PC-3 (cell line): ENCODE measurements around the gene SUV39H1. TPM values are rescaled to one million over a fixed set of nuclear protein-coding genes. Genes with fewer than 3 reads are reported as not detected.

Experiments used
- total RNA-seq: library from RNA; depleted of rRNA; stranded (reverse); fragments of >200 nt; gene quantifications from 2 replicates; pipeline ENCODE4 v1.2.3, GENCODE V29; 2014; rRNA removed

The SUV39H1 gene
- total RNA-seq, 1 experiment from 2014 or later = 22.3 TPM

Other genes with a start within 250 kb of the SUV39H1 start
- gene SLC38A5, start 226.5 kb upstream of the SUV39H1 start, total RNA-seq = 1.6 and 2.4 TPM in 2 replicates
- 175 and 189 TPM in 2 replicates for gene FTSJ1, start 220.5 kb upstream of the SUV39H1 start, total RNA-seq
- 38.9 and 48.3 TPM in 2 replicates for gene PORCN, start 187.7 kb upstream of the SUV39H1 start, total RNA-seq
- gene EBP, start 174.9 kb upstream of the SUV39H1 start, total RNA-seq = 307 and 324 TPM in 2 replicates
- 11.3 and 24.2 TPM in 2 replicates for gene TBC1D25, start 157.0 kb upstream of the SUV39H1 start, total RNA-seq
- 375 and 389 TPM in 2 replicates for gene RBM3, start 122.2 kb upstream of the SUV39H1 start, total RNA-seq
- gene WDR13, start 99.2 kb upstream of the SUV39H1 start, total RNA-seq = 93.3 and 106 TPM in 2 replicates
- gene WAS, start 12.9 kb upstream of the SUV39H1 start, total RNA-seq = 0.66 TPM in 1 of 2 replicates, not detected in the other
- gene GLOD5, start 65.0 kb downstream of the SUV39H1 start, total RNA-seq = not detected in 2 replicates
- gene GATA1, start 89.9 kb downstream of the SUV39H1 start, total RNA-seq = not detected in 2 replicates
- 58.0 and 61.7 TPM in 2 replicates for gene HDAC6, start 105.3 kb downstream of the SUV39H1 start, total RNA-seq
- not detected in 2 replicates for gene ERAS, start 129.8 kb downstream of the SUV39H1 start, total RNA-seq
- 135 and 177 TPM in 2 replicates for gene PCSK1N, start 138.9 kb downstream of the SUV39H1 start, total RNA-seq
- 101 and 119 TPM in 2 replicates for gene TIMM17B, start 201.0 kb downstream of the SUV39H1 start, total RNA-seq
- gene PQBP1, start 201.2 kb downstream of the SUV39H1 start, total RNA-seq = 189 and 241 TPM in 2 replicates
- 46.6 and 46.8 TPM in 2 replicates for gene SLC35A2, start 214.9 kb downstream of the SUV39H1 start, total RNA-seq
- gene PIM2, start 222.3 kb downstream of the SUV39H1 start, total RNA-seq = 24.1 and 25.6 TPM in 2 replicates